Testis (tissue), 2 donors: ENCODE measurements around the gene SCO2.

Source experiments
- CTCF ChIP-seq, 3 experiments: fragments of 450-650 bp in 2 of 3; fragments of 200-600 bp in 1 of 3; sonication (generic) in 1 of 3; IDR thresholded peaks; one replicate each; pipeline ENCODE4 v1.5.1; 2016 to 2019; ENCODE audit warnings: antibody characterized with exemption in 3 of 3, mild to moderate bottlenecking in 2 of 3, moderate library complexity in 1 of 3
- POLR2A ChIP-seq: fragments of 450-650 bp; IDR thresholded peaks from one replicate; pipeline ENCODE4 v1.6.1; 2017; ENCODE audit warnings: antibody characterized with exemption, mild to moderate bottlenecking, moderate library complexity

GRCh38 chr22:50504369-50505211 is 20.8 kb downstream of the SCO2 start:
- TF ChIP-seq CTCF (IDR thresholded peaks at IDR 0.05) = no peak
- no peak for TF ChIP-seq POLR2A
